Liver (tissue), 9 donors: ENCODE measurements around the gene RSRC1. TPM values are rescaled to one million over a fixed set of nuclear protein-coding genes. Genes with fewer than 3 reads are reported as not detected.

Experiments used
- DNase-seq: peaks from one replicate; pipeline ENCODE4 v3.0.0-alpha.2; 2017; ENCODE audit warnings: low spot score
- H3K27ac ChIP-seq, 2 donors: one replicate each; pipeline ENCODE4 v1.7.0; 2013; ENCODE audit warnings: inconsistent platforms in 2 of 2, low read length in 2 of 2, control low read depth in 1 of 2, low read depth in 1 of 2, mild to moderate bottlenecking in 1 of 2
- H3K27me3 ChIP-seq, 4 donors: one replicate each; pipeline versions ENCODE4 v1.6.1 to v1.7.0; 2013; ENCODE audit warnings: low read length in 3 of 4, inconsistent platforms in 1 of 4, mild to moderate bottlenecking in 1 of 4, moderate library complexity in 1 of 4; ENCODE audit not compliant: control insufficient read depth in 4 of 4, insufficient read depth in 4 of 4
- H3K36me3 ChIP-seq, 4 donors: one replicate each; pipeline versions ENCODE4 v1.6.1 to v1.7.0; 2013; ENCODE audit warnings: low read length in 3 of 4, mild to moderate bottlenecking in 3 of 4, low read depth in 1 of 4, moderate library complexity in 1 of 4; ENCODE audit not compliant: control insufficient read depth in 4 of 4, insufficient read depth in 3 of 4
- H3K4me1 ChIP-seq, 4 donors: one replicate each; pipeline versions ENCODE4 v1.6.1 to v1.7.0; 2013; ENCODE audit warnings: low read length in 3 of 4, mild to moderate bottlenecking in 3 of 4, moderate library complexity in 1 of 4; ENCODE audit not compliant: control insufficient read depth in 4 of 4, insufficient read depth in 4 of 4
- H3K4me3 ChIP-seq, 3 donors: one replicate each; pipeline versions ENCODE4 v1.6.1 to v1.7.0; 2013; ENCODE audit warnings: low read length in 3 of 3, control low read depth in 1 of 3, low read depth in 1 of 3, mild to moderate bottlenecking in 1 of 3
- H3K9ac ChIP-seq, 2 donors: one replicate each; pipeline ENCODE4 v1.7.0; 2013; ENCODE audit warnings: low read length in 2 of 2, mild to moderate bottlenecking in 2 of 2, moderate library complexity in 2 of 2, control low read depth in 1 of 2, low read depth in 1 of 2
- H3K9me3 ChIP-seq, 4 donors: one replicate each; pipeline versions ENCODE4 v1.6.1 to v1.7.0; 2013; ENCODE audit warnings: low read length in 3 of 4; ENCODE audit not compliant: control insufficient read depth in 4 of 4
- FOXA1 ChIP-seq: IDR thresholded peaks from 2 replicates; pipeline ENCODE4 v1.6.1; 2016; ENCODE audit warnings: antibody characterized with exemption
- FOXA2 ChIP-seq: IDR thresholded peaks from 2 replicates; pipeline ENCODE4 v1.6.1; 2016; ENCODE audit warnings: antibody characterized with exemption
- GABPA ChIP-seq, 2 donors: IDR thresholded peaks in 1 of 2; conservative IDR thresholded peaks in 1 of 2; 2 replicates each; pipeline ENCODE4 v1.6.1; 2016; ENCODE audit warnings: antibody characterized with exemption in 2 of 2, mild to moderate bottlenecking in 1 of 2, moderate library complexity in 1 of 2
- HNF4A ChIP-seq, 2 donors: conservative IDR thresholded peaks; 2 replicates each; pipeline ENCODE4 v1.6.1; 2016; ENCODE audit warnings: antibody characterized with exemption in 2 of 2, mild to moderate bottlenecking in 2 of 2
- HNF4G ChIP-seq: IDR thresholded peaks from 2 replicates; pipeline ENCODE4 v1.6.1; 2016; ENCODE audit warnings: antibody characterized with exemption
- JUND ChIP-seq, 2 donors: IDR thresholded peaks; 2 replicates each; pipeline ENCODE4 v1.6.1; 2016; ENCODE audit warnings: antibody characterized with exemption in 2 of 2
- MAX ChIP-seq: IDR thresholded peaks from 2 replicates; pipeline ENCODE4 v1.6.1; 2016; ENCODE audit warnings: antibody characterized with exemption
- NR2F2 ChIP-seq: IDR thresholded peaks from 2 replicates; pipeline ENCODE4 v1.6.1; 2016; ENCODE audit warnings: antibody characterized with exemption
- RAD21 ChIP-seq, 2 donors: IDR thresholded peaks; 2 replicates each; pipeline ENCODE4 v1.6.1; 2016; ENCODE audit warnings: antibody characterized with exemption in 2 of 2, mild to moderate bottlenecking in 2 of 2
- RXRA ChIP-seq, 2 donors: IDR thresholded peaks; 2 replicates each; pipeline ENCODE4 v1.6.1; 2017 to 2018; ENCODE audit warnings: antibody characterized with exemption in 2 of 2, mild to moderate bottlenecking in 1 of 2
- SP1 ChIP-seq: IDR thresholded peaks from 2 replicates; pipeline ENCODE4 v1.6.1; 2018; ENCODE audit warnings: antibody characterized with exemption, mild to moderate bottlenecking
- TAF1 ChIP-seq: conservative IDR thresholded peaks from 2 replicates; pipeline ENCODE4 v1.6.1; 2016; ENCODE audit warnings: antibody characterized with exemption, mild to moderate bottlenecking
- YY1 ChIP-seq: IDR thresholded peaks from 2 replicates; pipeline ENCODE4 v1.6.1; 2016; ENCODE audit warnings: antibody characterized with exemption, mild to moderate bottlenecking
- ZBTB33 ChIP-seq: IDR thresholded peaks from 2 replicates; pipeline ENCODE4 v1.6.1; 2016; ENCODE audit warnings: antibody characterized with exemption
- WGBS: extraction: QIAGEN DNeasy Blood & Tissue Kit; methylation state at CpG from one replicate; pipeline ENCODE4 v1.1.7; 2013; 5-methylcytosine and 5-hydroxymethylcytosine counted together
- polyA plus RNA-seq, 2 donors: library from polyadenylated mRNA; stranded (reverse) in 1 of 2; unstranded in 1 of 2; fragments of 200-250 nt in 1 of 2; fragments of >200 nt in 1 of 2; fragmentation: Nextera tagmentation in 1 of 2; extraction: Ambion mirVana in 1 of 2; gene quantifications; one replicate each; pipeline versions ENCODE4 v1.2.1 to v1.2.3, GENCODE V29; 2013 to 2015
- total RNA-seq, 2 donors: library from RNA; depleted of rRNA; stranded (reverse); fragments of >200 nt; gene quantifications; one replicate each; pipeline ENCODE4 v1.2.3, GENCODE V29; 2014
- donor health status: healthy.
- donor health status: healthy.
- donor health status: healthy.
- donor health status: healthy.
- donor health status: healthy.

RSRC1 gene
- total and polyA plus RNA-seq, 4 donors: 7.2 to 30.3 (median 20.7) TPM

- TF ChIP-seq HNF4G (no peak), SP1 (no peak), ZBTB33 (no peak), FOXA2 (no peak), MAX (no peak), HNF4A (conservative IDR thresholded peaks at IDR 0.05) (no peak), JUND (IDR thresholded peaks at IDR 0.05) (no peak), TAF1 (no peak)
- H3K9ac ChIP-seq: no peak overlapping the region
- DNase-seq: no peak
These were observed 376.3 kb downstream of the RSRC1 start for GRCh38 chr3:158486200-158486599.

GRCh38 chr3:158488670-158489069, 378.8 kb downstream of the RSRC1 start:
- no peaks in the 10 kb centered on the region for H3K36me3 ChIP-seq
- WGBS: 46% methylated on average over 2 of the region's 2 CpGs
- no peak for DNase-seq
- no peaks in the 10 kb centered on the region for H3K4me1 ChIP-seq
- no peak overlapping the region for H3K27ac ChIP-seq
- H3K9me3 ChIP-seq: no peaks in the 10 kb centered on the region
- no peak overlapping the region for H3K9ac ChIP-seq
- no peak overlapping the region for H3K4me3 ChIP-seq
- no peak for TF ChIP-seq ZBTB33
- H3K27me3 ChIP-seq: no peaks in the 10 kb centered on the region

More at GRCh38 chr3:158486200-158486599, 376.3 kb downstream of the RSRC1 start:
- no peak overlapping the region for H3K4me3 ChIP-seq
- no peaks in the 10 kb centered on the region for H3K27me3 ChIP-seq
- no peak overlapping the region for H3K27ac ChIP-seq
- H3K9me3 ChIP-seq: no peaks in the 10 kb centered on the region
- no peaks in the 10 kb centered on the region for H3K36me3 ChIP-seq
- H3K4me1 ChIP-seq: no peaks in the 10 kb centered on the region

- no peak for DNase-seq
- Histone ChIP-seq H3K27ac (no peak overlapping the region), H3K4me3 (no peak overlapping the region), H3K9ac (no peak overlapping the region), H3K27me3 (no peaks in the 10 kb centered on the region), H3K36me3 (no peaks in the 10 kb centered on the region), H3K4me1 (no peaks in the 10 kb centered on the region), H3K9me3 (no peaks in the 10 kb centered on the region)
- TF ChIP-seq RAD21 (IDR thresholded peaks at IDR 0.05) (no peak), HNF4G (no peak), HNF4A (conservative IDR thresholded peaks at IDR 0.05) (no peak), GABPA (IDR thresholded peaks at IDR 0.05 in 1 of 2, conservative IDR thresholded peaks at IDR 0.05 in 1 of 2) (no peak), MAX (no peak), TAF1 (no peak), FOXA2 (no peak), SP1 (no peak), YY1 (no peak), FOXA1 (no peak), JUND (IDR thresholded peaks at IDR 0.05) (no peak), NR2F2 (no peak), RXRA (IDR thresholded peaks at IDR 0.05) (no peak)
These were observed 379.3 kb downstream of the RSRC1 start for GRCh38 chr3:158489181-158489580.
